ENCODE data around the gene POLR2M.

Gene POLR2M

DNA sequence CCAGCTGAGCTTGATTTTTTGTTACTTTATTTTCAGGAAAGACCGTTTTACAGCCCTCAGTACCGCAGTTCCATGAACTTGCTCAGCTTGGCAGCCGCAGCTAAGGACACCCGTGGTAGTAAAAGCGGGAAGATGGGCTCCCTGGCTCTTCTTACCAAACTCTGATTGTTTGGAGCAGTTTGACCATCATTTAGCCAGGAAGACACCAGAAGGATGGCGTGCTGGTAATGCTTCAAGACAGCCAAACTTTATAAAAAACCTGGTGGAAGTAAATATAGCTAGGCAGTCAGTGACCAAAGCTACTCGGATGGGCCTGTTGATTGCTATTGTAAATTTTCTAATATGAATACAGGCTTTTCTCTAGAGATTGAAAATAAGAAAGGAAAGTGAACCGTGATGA, 28.9 kb downstream of the POLR2M start:
- no peak overlapping the region for H3K4me3 ChIP-seq (ENCODE audit: low read depth, low read length)
- TF ChIP-seq CTCF (conservative IDR thresholded peaks at IDR 0.05; ENCODE audit: low read depth, low read length): no peak
- peak; percentile 5 for DNase-seq (ENCODE audit: low read depth)

DNA sequence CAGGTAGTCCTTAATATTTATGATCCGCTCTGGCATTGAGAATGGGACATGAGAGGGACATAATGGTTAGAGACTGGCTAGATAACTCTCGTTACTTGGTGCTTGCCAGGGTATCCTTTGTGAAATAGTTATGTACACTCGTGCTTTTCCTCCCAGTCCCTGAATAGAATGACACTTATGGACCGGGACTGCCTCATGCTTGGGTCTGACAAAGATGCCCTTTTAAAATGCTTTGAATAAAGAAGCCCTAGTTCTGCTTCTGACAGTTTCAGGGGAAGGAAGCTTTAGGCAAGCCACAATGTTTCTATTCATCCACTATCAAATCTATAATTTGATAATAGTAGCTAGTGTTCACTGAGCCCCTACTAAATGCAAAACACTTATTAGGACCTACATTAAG, 29.4 kb downstream of the POLR2M start:
- no peak for DNase-seq (ENCODE audit: low read depth)
- no peak for TF ChIP-seq CTCF (conservative IDR thresholded peaks at IDR 0.05; ENCODE audit: low read depth, low read length)
- H3K4me3 ChIP-seq (ENCODE audit: low read depth, low read length): no peak overlapping the region

GRCh38 chr15:57736591-57736990, 30.1 kb downstream of the POLR2M start:
- no peak for TF ChIP-seq CTCF (conservative IDR thresholded peaks at IDR 0.05; ENCODE audit: low read depth, low read length)
- H3K4me3 ChIP-seq (ENCODE audit: low read depth, low read length): no peak overlapping the region
- no peak for DNase-seq (ENCODE audit: low read depth)

GRCh38 chr15:57738734-57739237, 32.3 kb downstream of the POLR2M start:
- DNase-seq (ENCODE audit: low read depth): no peak
- no peak overlapping the region for H3K4me3 ChIP-seq (ENCODE audit: low read depth, low read length)
- TF ChIP-seq CTCF (conservative IDR thresholded peaks at IDR 0.05; ENCODE audit: low read depth, low read length): no peak

GRCh38 chr15:57740048-57740447, 33.5 kb downstream of the POLR2M start:
- DNase-seq (ENCODE audit: low read depth): no peak
- no peak for TF ChIP-seq CTCF (conservative IDR thresholded peaks at IDR 0.05; ENCODE audit: low read depth, low read length)
- H3K4me3 ChIP-seq (ENCODE audit: low read depth, low read length): no peak overlapping the region

GRCh38 chr15:57741089-57741488, 34.6 kb downstream of the POLR2M start:
- H3K4me3 ChIP-seq (ENCODE audit: low read depth, low read length): no peak overlapping the region
- TF ChIP-seq CTCF (conservative IDR thresholded peaks at IDR 0.05; ENCODE audit: low read depth, low read length): no peak
- DNase-seq (ENCODE audit: low read depth): no peak

GRCh38 chr15:57743424-57743823, 36.9 kb downstream of the POLR2M start:
- no peak overlapping the region for H3K4me3 ChIP-seq (ENCODE audit: low read depth, low read length)
- TF ChIP-seq CTCF (conservative IDR thresholded peaks at IDR 0.05; ENCODE audit: low read depth, low read length): peak; percentile 40
- DNase-seq (ENCODE audit: low read depth): peak; percentile 25
